Loucy (cell line): Measurements from ENCODE around the gene ADCY5.

Experiments used
- H2AFZ ChIP-seq: fragments of 200-600 bp; sonication (generic); 2 replicates; pipeline ENCODE4 v1.6.0; 2016; ENCODE audit warnings: antibody characterized with exemption, mild to moderate bottlenecking, low read length, moderate library complexity
- H3F3A ChIP-seq: fragments of 200-600 bp; 2 replicates; pipeline ENCODE4 v1.6.0; 2016; ENCODE audit warnings: antibody characterized with exemption, low read depth, mild to moderate bottlenecking
- H3K27me3 ChIP-seq: fragments of 200-600 bp; sonication (generic); 2 replicates; pipeline ENCODE4 v1.6.1; 2014; ENCODE audit warnings: low read length, mild to moderate bottlenecking; ENCODE audit not compliant: insufficient read depth, poor library complexity, severe bottlenecking
- H3K36me3 ChIP-seq: fragments of 200-600 bp; sonication (generic); 2 replicates; pipeline ENCODE4 v1.6.1; 2016; ENCODE audit warnings: low read length; ENCODE audit not compliant: insufficient read depth
- H3K4me1 ChIP-seq: fragments of 200-600 bp; sonication (generic); 2 replicates; pipeline ENCODE4 v1.5.1; 2014; ENCODE audit warnings: low read length, mild to moderate bottlenecking; ENCODE audit not compliant: insufficient read depth, poor library complexity, severe bottlenecking
- H3K4me2 ChIP-seq: fragments of 200-600 bp; sonication (generic); 2 replicates; pipeline ENCODE4 v1.6.0; 2014; ENCODE audit warnings: antibody characterized with exemption, low read length, low read depth, mild to moderate bottlenecking; ENCODE audit not compliant: poor library complexity, severe bottlenecking
- H3K4me3 ChIP-seq: fragments of 200-600 bp; sonication (generic); 2 replicates; pipeline ENCODE4 v1.5.1; 2014; ENCODE audit warnings: low read length, mild to moderate bottlenecking, mixed read lengths; ENCODE audit not compliant: poor library complexity, severe bottlenecking
- H3K79me2 ChIP-seq: fragments of 200-600 bp; sonication (generic); 2 replicates; pipeline ENCODE4 v1.6.1; 2014; ENCODE audit warnings: low read length; ENCODE audit not compliant: insufficient read depth
- H3K9ac ChIP-seq: fragments of 200-600 bp; sonication (generic); 2 replicates; pipeline ENCODE4 v1.6.0; 2014; ENCODE audit warnings: mild to moderate bottlenecking, low read depth, low read length, moderate library complexity; ENCODE audit not compliant: poor library complexity, severe bottlenecking
- H3K9me2 ChIP-seq: fragments of 200-600 bp; sonication (generic); replicated peaks from 2 replicates; pipeline ENCODE4 v1.6.1; 2016; ENCODE audit warnings: low read depth, low read length, mixed read lengths
- H3K9me3 ChIP-seq: fragments of 200-600 bp; sonication (generic); 2 replicates; pipeline ENCODE4 v1.6.1; 2014; ENCODE audit warnings: mild to moderate bottlenecking, antibody characterized with exemption, low read length, low read depth; ENCODE audit not compliant: insufficient read depth
- H4K20me1 ChIP-seq: fragments of 200-600 bp; sonication (generic); 2 replicates; pipeline ENCODE4 v1.6.0; 2014; ENCODE audit warnings: antibody characterized with exemption, low read length, mild to moderate bottlenecking; ENCODE audit not compliant: insufficient read depth, poor library complexity, severe bottlenecking
- CTCF ChIP-seq: fragments of 200-600 bp; sonication (generic); conservative IDR thresholded peaks from 2 replicates; pipeline ENCODE4 v1.5.1; 2014; ENCODE audit warnings: mild to moderate bottlenecking, antibody characterized with exemption, low read length
- EZH2phosphoT487 ChIP-seq: fragments of 200-600 bp; IDR thresholded peaks from 2 replicates; pipeline ENCODE4 v1.6.1; 2018; ENCODE audit warnings: antibody characterized with exemption, mild to moderate bottlenecking, moderate library complexity, borderline replicate concordance

The ADCY5 gene

GRCh38 chr3:123481071-123481470 is 32.2 kb upstream of the ADCY5 start:
- Histone ChIP-seq H3K27me3 (no peaks in the 10 kb centered on the region), H4K20me1 (no peaks in the 10 kb centered on the region), H3K9me2 (no peaks in the 10 kb centered on the region), H3K4me1 (no peaks in the 10 kb centered on the region), H3K9me3 (no peaks in the 10 kb centered on the region), H2AFZ (no peak overlapping the region), H3K36me3 (no peaks in the 10 kb centered on the region), H3K4me3 (no peak overlapping the region), H3K9ac (no peak overlapping the region), H3F3A (no peaks in the 10 kb centered on the region), H3K79me2 (no peaks in the 10 kb centered on the region), H3K4me2 (no peak overlapping the region)
- TF ChIP-seq EZH2phosphoT487, result no peak
- TF ChIP-seq CTCF, result no peak

- Histone ChIP-seq H3K27me3 (no peaks in the 10 kb centered on the region), H3K79me2 (no peaks in the 10 kb centered on the region), H3K36me3 (no peaks in the 10 kb centered on the region), H2AFZ (no peak overlapping the region), H3K4me2 (no peak overlapping the region), H3K4me1 (no peaks in the 10 kb centered on the region), H3K9me2 (no peaks in the 10 kb centered on the region), H3K9me3 (no peaks in the 10 kb centered on the region), H3F3A (no peaks in the 10 kb centered on the region), H3K9ac (no peak overlapping the region), H4K20me1 (no peaks in the 10 kb centered on the region), H3K4me3 (no peak overlapping the region)
- TF ChIP-seq CTCF (no peak), EZH2phosphoT487 (no peak)
Measured at GRCh38 chr3:123480428-123480827, 31.5 kb upstream of the ADCY5 start.

- no peak for TF ChIP-seq EZH2phosphoT487
- TF ChIP-seq CTCF, result no peak
- Histone ChIP-seq H3K9me2 (no peaks in the 10 kb centered on the region), H3K9ac (no peak overlapping the region), H3K4me1 (no peaks in the 10 kb centered on the region), H3K79me2 (no peaks in the 10 kb centered on the region), H2AFZ (no peak overlapping the region), H3K36me3 (no peaks in the 10 kb centered on the region), H3K4me3 (no peak overlapping the region), H3K27me3 (no peaks in the 10 kb centered on the region), H3F3A (no peaks in the 10 kb centered on the region), H4K20me1 (no peaks in the 10 kb centered on the region), H3K4me2 (no peak overlapping the region), H3K9me3 (no peaks in the 10 kb centered on the region)
Measured at GRCh38 chr3:123479891-123480290, 31.0 kb upstream of the ADCY5 start.
